Vagina (tissue), 2 donors: ENCODE data around the gene NFIA. TPM values are rescaled to one million over a fixed set of nuclear protein-coding genes. Genes with fewer than 3 reads are reported as not detected.

Experiments
- DNase-seq, 2 donors: peaks; one replicate each; pipeline ENCODE4 v3.0.0-alpha.2; 2017; ENCODE audit errors: extremely low spot score in 2 of 2
- H3K27ac ChIP-seq: fragments of 200-600 bp; sonication (generic); one replicate; pipeline ENCODE4 v1.5.1; 2019
- H3K27me3 ChIP-seq: fragments of 200-600 bp; sonication (generic); one replicate; pipeline ENCODE4 v1.5.1; 2019
- H3K36me3 ChIP-seq, 2 donors: fragments of 200-600 bp; sonication (generic); one replicate each; pipeline ENCODE4 v1.5.1; 2017 to 2019
- H3K4me1 ChIP-seq: fragments of 200-600 bp; sonication (generic); one replicate; pipeline ENCODE4 v1.5.1; 2019
- H3K4me3 ChIP-seq, 2 donors: fragments of 200-600 bp; sonication (generic); 1 replicate in 1 of 2; 2 replicates in 1 of 2; pipeline ENCODE4 v1.5.1; 2016 to 2019
- H3K9me3 ChIP-seq: fragments of 200-600 bp; sonication (generic); one replicate; pipeline ENCODE4 v1.5.1; 2019
- POLR2A ChIP-seq, 2 donors: fragments of 450-650 bp; IDR thresholded peaks; one replicate each; pipeline ENCODE4 v1.6.1; 2017; ENCODE audit warnings: antibody characterized with exemption in 2 of 2, mild to moderate bottlenecking in 2 of 2, moderate library complexity in 2 of 2
- POLR2AphosphoS5 ChIP-seq, 2 donors: sonication (generic); formaldehyde crosslinking; IDR thresholded peaks; one replicate each; pipeline ENCODE4 v1.9.0; 2017; ENCODE audit warnings: antibody characterized with exemption in 2 of 2, mild to moderate bottlenecking in 2 of 2, low read depth in 1 of 2; ENCODE audit not compliant: insufficient read depth in 1 of 2
- intact Hi-C: fragments of 100-400 bp; cut with DNase I; formaldehyde crosslinking; loops from one replicate; pipeline ENCODE4 v1.15.1; 2023
- total RNA-seq: library from RNA; depleted of rRNA; stranded (reverse); fragments of >200 nt; gene quantifications from one replicate; pipeline ENCODE4 v1.2.3, GENCODE V29; 2016
- TF ChIP-seq, protein P1 (sequence below), 3 experiments: fragments of 450-650 bp in 2 of 3; fragments of 200-600 bp in 1 of 3; sonication (generic) in 1 of 3; IDR thresholded peaks; one replicate each; pipeline ENCODE4 v1.5.1; 2017 to 2019; ENCODE audit warnings: antibody characterized with exemption in 3 of 3, mild to moderate bottlenecking in 2 of 3, moderate library complexity in 2 of 3

NFIA gene
- total RNA-seq, 1 donor from 2014 or later = 59.2 TPM

DNA sequence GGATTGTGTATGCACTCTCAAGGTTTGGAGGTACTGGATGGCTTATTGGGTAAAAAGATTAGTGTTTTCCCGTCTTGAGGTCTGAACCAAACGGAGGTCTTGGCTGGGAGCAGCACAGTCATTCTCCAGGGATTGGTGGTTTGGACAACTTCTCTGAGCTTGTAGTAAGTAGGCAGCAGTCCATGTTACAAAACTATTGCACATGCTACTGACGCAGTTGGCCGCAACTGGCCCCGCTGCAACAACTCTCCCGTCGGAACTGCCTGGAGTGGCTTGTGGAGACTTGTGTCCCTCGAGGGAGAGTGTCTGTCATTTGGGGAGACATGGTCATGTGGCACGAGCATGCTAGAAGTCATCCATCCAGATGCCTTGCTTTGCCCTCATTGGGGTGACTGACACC is 366.6 kb downstream of the NFIA start:
- Histone ChIP-seq H3K27ac (peak overlapping the region; percentile 67), H3K9me3 (no peaks in the 10 kb centered on the region), H3K36me3 (no peaks in the 10 kb centered on the region), H3K4me3 (no peak overlapping the region), H3K4me1 (peaks cover 76% of the 10 kb centered on the region), H3K27me3 (no peaks in the 10 kb centered on the region)
- intact Hi-C loops = no loop called here
- peak in 1 of 2 donors; percentile 99 for DNase-seq
- TF ChIP-seq, protein P1, sequence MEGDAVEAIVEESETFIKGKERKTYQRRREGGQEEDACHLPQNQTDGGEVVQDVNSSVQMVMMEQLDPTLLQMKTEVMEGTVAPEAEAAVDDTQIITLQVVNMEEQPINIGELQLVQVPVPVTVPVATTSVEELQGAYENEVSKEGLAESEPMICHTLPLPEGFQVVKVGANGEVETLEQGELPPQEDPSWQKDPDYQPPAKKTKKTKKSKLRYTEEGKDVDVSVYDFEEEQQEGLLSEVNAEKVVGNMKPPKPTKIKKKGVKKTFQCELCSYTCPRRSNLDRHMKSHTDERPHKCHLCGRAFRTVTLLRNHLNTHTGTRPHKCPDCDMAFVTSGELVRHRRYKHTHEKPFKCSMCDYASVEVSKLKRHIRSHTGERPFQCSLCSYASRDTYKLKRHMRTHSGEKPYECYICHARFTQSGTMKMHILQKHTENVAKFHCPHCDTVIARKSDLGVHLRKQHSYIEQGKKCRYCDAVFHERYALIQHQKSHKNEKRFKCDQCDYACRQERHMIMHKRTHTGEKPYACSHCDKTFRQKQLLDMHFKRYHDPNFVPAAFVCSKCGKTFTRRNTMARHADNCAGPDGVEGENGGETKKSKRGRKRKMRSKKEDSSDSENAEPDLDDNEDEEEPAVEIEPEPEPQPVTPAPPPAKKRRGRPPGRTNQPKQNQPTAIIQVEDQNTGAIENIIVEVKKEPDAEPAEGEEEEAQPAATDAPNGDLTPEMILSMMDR (IDR thresholded peaks at IDR 0.05) = no peak
- TF ChIP-seq POLR2A (IDR thresholded peaks at IDR 0.05) = no peak
- peak; percentile 76 to 83 for TF ChIP-seq POLR2AphosphoS5 (IDR thresholded peaks at IDR 0.05; ENCODE audit: insufficient read depth in 1 of 2, low read depth in 1 of 2)

DNA sequence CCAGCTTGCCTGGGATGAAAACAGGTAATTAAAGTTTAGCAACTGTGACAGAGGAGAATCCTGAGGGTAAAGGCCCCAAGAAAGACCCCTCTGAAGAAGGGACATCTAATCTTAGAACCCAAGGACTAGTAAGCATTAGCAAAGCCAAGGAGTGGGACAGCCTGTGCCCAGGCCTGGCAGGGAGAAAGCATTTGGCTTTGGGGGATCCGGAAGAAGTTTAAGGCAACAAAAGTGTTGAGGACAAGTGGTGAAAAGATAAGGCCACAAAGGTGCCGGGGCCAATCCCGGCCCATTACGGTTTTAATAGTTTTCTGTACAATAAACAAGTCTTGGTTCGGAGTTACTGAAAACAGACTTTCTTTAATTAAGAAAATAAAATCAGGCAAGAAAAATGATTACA is 367.0 kb downstream of the NFIA start:
- TF ChIP-seq, protein P1 (IDR thresholded peaks at IDR 0.05) = no peak
- TF ChIP-seq POLR2A (IDR thresholded peaks at IDR 0.05) (no peak), POLR2AphosphoS5 (IDR thresholded peaks at IDR 0.05; ENCODE audit: insufficient read depth in 1 of 2, low read depth in 1 of 2) (peak in 1 of 2 donors; percentile 3)
- no peaks in the 10 kb centered on the region for H3K27me3 ChIP-seq
- peak overlapping the region; percentile 67 for H3K27ac ChIP-seq
- peaks cover 79% of the 10 kb centered on the region for H3K4me1 ChIP-seq
- H3K36me3 ChIP-seq = no peaks in the 10 kb centered on the region
- no peaks in the 10 kb centered on the region for H3K9me3 ChIP-seq
- intact Hi-C loops = no loop called here
- H3K4me3 ChIP-seq = no peak overlapping the region
- DNase-seq = no peak

DNA sequence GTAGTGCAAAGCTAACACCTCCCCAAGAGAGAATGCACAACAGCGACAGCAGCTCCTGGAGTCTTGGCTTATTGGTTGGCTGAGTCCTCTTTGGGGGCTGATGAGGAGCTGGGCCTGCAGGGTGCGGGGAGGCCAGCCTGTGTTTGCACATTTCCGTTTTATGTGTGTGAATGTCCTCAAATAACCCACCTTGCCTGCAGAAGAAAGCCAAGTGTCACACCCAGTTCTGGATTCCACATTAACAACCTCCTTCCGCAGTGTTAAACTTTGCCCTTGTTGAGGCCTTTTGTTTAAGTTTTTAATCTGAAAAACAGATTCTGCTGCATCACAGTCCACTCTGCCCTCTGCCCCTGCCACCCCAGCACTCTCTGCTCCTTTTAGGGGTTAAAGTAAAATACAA is 368.1 kb downstream of the NFIA start:
- H3K27ac ChIP-seq = peak overlapping the region; percentile 67
- H3K27me3 ChIP-seq = no peaks in the 10 kb centered on the region
- H3K4me1 ChIP-seq = peaks cover 79% of the 10 kb centered on the region
- H3K36me3 ChIP-seq = peaks cover 0 to under 1% of the 10 kb centered on the region in 2 donors
- intact Hi-C loops = loop anchor here (5.0 to 10.0 kb wide), 4 partner anchors 113 to 466 kb away; partner anchors contain the start of gene NFIA
- H3K4me3 ChIP-seq = no peak overlapping the region
- no peak for TF ChIP-seq POLR2AphosphoS5 (IDR thresholded peaks at IDR 0.05; ENCODE audit: insufficient read depth in 1 of 2, low read depth in 1 of 2)
- TF ChIP-seq, protein P1 (IDR thresholded peaks at IDR 0.05) = no peak
- no peak for TF ChIP-seq POLR2A (IDR thresholded peaks at IDR 0.05)
- DNase-seq = no peak
- no peaks in the 10 kb centered on the region for H3K9me3 ChIP-seq

DNA sequence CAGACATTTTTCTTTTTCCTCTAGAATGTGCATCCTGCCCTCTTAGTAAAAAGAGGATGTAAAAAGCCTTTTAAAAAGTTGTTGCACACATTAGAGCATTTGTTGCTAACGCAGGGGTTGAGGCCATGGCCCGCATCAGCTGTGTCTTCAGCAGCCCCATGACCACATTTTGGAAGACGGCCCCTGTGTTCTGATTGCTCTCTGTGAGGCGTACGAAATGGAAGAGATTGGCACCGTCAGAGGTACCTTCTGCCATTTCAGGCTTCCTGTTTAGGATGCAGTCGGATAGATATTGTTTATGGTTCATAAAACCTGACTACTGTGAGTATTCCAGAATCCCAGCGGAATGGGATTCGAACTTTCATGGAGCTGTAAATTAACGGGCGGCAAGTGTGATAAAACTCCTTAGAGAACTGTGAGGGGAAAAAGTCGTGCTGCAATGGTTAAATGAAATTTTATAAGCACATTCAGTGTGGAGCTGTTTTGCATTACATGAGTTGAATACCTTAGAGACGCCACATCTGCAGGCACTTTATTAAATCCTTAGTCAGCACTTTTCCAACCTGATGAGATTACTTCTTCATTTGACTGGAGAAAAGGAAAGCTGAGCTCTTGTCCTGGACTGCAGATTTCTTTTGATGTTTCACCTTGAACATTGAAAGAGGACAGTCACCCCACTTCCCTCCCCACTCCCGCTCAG is 368.7 kb downstream of the NFIA start:
- Histone ChIP-seq H3K27me3 (no peaks in the 10 kb centered on the region), H3K36me3 (peaks cover 0 to 6% of the 10 kb centered on the region in 2 donors), H3K9me3 (no peaks in the 10 kb centered on the region), H3K27ac (peak overlapping the region; percentile 67), H3K4me1 (peaks cover 73% of the 10 kb centered on the region), H3K4me3 (no peak overlapping the region)
- intact Hi-C loops = loop anchor here (5.0 to 10.0 kb wide), 4 partner anchors 114 to 466 kb away; partner anchors contain the start of gene NFIA
- no peak for TF ChIP-seq POLR2AphosphoS5 (IDR thresholded peaks at IDR 0.05; ENCODE audit: insufficient read depth in 1 of 2, low read depth in 1 of 2)
- no peak for TF ChIP-seq POLR2A (IDR thresholded peaks at IDR 0.05)
- TF ChIP-seq, protein P1 (IDR thresholded peaks at IDR 0.05) = no peak
- no peak for DNase-seq

DNA sequence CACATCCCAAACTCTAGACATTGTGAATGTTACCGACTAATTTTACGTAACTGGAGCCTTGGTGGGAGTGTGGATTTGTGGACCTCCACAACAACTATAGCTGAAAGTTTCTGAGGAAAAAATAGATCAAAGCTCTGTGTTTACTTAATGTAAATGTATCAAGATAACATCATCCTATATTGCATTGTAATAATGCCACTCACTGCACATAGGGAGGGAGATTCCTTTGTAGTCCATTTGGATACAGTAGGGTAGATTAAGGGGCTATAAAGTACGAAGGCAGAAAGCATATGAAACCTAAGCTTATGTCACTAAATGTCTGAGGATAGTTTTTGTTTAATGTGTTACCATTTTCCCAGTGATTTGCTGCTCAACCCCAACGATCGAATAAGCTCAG is 369.2 kb downstream of the NFIA start:
- no peak overlapping the region for H3K27ac ChIP-seq
- H3K36me3 ChIP-seq = peaks cover 0 to 9% of the 10 kb centered on the region in 2 donors
- H3K27me3 ChIP-seq = no peaks in the 10 kb centered on the region
- TF ChIP-seq, protein P1 (IDR thresholded peaks at IDR 0.05) = no peak
- TF ChIP-seq POLR2AphosphoS5 (IDR thresholded peaks at IDR 0.05; ENCODE audit: insufficient read depth in 1 of 2, low read depth in 1 of 2) (no peak), POLR2A (IDR thresholded peaks at IDR 0.05) (no peak)
- no peak overlapping the region for H3K4me3 ChIP-seq
- DNase-seq = no peak
- H3K9me3 ChIP-seq = no peaks in the 10 kb centered on the region
- intact Hi-C loops = loop anchor here (5.0 to 10.0 kb wide), 4 partner anchors 114 to 467 kb away; partner anchors contain the start of gene NFIA
- peaks cover 68% of the 10 kb centered on the region for H3K4me1 ChIP-seq
